HG03432 (cell line): ENCODE data around the gene PRDM15.
"Not testable (repeated sequence)": the region's sequence is repeated elsewhere in the genome, so short reads cannot be mapped to it uniquely, and the experiment has no call there.

Experiments
- ATAC-seq: cut with Tn5 transposase; IDR thresholded peaks from one replicate; pipeline ENCODE4 v1.9.1; 2021; ENCODE audit warnings: mild to moderate bottlenecking, moderate library complexity; ENCODE audit not compliant: unreplicated experiment

The PRDM15 gene

DNA sequence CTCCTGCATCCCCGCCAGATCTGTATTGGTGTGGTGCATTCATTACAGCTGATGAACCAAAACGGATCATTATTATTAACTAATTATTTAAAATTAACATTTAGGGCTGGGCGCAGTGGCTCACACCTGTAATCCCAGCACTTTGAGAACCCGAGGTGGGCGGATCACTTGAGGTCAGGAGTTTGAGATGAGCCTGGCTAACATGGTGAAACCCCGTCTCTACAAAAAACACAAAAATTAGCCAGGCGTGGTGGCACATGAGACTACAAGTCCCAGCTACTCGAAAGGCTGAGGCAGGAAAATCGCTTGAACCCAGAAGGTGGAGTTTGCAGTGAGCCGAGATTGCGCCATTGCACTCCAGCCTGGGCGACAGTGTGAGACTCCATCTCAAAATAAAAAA lies 93.9 kb downstream of the PRDM15 start:
- ATAC-seq = not testable (repeated sequence)

DNA sequence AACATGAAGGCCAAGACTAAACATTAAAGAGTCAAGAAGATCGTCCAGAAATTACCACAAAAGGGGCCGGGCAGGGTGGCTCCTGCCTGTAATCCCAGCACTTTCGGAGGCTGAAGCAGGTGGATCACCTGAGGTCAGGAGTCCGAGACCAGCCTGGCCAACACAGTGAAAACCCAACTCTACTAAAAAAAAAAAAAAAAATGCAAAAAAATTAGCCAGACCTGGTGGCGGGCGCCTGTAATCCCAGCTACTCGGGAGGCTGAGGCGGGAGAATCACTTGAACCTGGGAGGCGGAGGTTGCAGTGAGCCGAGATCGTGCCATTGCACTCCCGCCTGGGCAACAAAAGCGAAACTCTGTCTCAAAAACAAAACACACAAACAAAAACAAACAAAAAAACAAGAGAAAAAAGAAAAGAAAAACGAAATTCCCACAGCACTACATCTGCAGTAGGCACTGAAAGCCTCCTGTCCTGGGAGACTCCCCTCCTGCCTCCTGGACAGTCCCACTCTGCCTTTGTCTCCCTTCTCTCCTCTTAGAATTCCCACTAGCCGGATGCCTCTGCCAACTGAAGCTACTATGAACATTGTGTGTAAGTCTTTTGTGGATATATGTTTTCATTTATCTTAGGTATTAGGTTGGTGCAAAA lies 94.6 kb downstream of the PRDM15 start:
- ATAC-seq = no peak

DNA sequence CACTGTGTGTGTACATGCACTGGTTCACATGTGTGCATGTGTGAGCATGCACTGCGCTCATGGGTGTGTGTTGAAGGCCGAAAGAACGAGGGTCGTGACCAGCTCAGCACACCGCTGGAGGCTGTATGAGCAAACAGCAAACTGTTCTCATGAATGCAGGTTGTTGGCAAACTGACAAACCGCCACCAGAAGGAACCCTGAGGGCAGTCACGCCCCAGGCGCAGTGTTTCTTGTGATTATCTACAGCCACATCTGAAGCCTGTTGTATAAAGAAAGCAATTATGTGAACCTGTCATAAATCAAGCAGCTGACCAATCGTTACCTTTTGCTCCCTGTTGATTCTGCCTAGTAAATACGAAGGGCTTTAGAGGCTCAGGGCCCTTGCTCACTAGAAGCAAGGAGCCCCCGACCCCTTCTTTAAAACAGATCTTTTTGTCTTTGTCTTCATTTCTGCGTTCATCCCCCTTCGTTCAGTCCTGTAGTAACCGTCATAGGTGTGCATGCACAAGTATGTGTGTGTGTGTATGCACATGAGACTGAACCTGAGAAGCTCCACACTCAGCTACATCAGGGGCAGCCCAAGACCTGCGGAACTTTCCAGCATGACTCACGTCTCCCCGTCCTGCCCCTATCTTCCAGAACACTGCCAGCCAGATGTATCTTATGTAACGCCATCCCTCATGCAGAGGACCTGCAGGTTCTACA lies 95.5 kb downstream of the PRDM15 start:
- ATAC-seq = no peak

DNA sequence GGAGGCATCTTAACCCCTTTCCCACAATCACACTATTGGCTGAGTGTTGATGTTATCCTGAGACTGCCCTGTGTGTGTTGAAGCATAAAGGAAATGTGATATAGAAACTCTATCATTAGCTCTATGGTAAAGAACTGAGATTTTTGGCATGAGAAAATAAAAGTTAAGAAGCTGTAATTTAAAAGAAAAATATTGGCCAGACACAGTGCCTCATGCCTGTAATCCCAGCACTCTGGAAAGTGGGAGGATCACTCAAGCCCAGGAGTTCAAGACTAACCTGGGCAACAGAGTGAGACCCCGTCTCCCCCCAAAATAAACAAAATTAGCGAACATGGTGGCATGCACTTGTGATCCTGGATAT lies 98.1 kb downstream of the PRDM15 start:
- ATAC-seq = no peak

DNA sequence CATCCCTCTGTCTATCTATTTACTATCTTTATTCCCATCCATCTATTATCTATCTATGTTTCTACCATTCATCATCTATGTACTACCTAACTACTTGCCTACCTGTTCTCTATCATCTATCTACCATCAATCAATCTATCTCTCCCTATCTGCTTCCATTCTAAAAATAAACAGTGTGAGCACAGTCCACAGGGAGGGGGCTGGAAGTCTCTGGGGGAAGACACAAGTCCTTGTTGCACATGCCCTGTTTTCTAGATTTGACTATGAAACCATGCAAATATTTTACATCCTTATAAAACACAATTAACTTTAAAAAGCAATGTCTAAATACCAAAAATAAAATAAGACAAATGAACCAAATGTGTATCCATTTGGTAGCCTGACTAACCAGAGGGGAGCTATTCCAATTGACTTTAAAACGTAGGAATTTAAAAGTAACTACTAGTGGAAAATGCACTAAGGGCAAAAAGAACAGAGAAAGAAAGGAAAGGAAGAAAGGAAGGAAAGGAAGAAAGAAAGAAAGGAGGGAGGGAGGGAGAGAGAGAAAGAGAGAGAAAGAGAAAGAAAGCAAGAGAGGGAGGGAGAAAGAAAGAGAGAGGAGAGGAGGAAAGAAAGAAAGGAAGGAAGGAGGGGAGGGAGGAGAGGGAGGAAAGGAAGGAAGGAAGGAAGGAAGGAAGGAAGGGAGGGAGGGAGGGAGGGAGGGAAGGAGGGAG lies 98.7 kb downstream of the PRDM15 start:
- ATAC-seq = no peak

DNA sequence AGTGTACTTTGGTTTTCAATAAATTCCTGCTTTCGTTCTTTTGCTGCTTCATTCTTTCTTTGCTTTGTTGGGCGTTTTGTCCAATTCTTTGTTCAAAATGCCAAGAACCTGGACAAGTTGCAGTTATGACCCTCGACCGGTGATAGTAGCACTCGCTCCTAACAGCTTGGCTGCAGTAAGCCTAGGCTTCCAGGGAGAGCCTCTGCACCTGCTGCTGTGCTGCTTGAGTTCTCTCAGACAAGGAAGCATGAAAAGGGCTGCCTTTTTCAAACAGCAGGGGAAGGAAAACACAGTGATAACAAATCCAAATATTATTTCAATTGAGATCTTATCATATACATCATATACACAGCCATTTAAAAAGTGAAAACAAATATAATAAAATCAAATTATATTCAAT lies 99.5 kb downstream of the PRDM15 start:
- no peak for ATAC-seq

DNA sequence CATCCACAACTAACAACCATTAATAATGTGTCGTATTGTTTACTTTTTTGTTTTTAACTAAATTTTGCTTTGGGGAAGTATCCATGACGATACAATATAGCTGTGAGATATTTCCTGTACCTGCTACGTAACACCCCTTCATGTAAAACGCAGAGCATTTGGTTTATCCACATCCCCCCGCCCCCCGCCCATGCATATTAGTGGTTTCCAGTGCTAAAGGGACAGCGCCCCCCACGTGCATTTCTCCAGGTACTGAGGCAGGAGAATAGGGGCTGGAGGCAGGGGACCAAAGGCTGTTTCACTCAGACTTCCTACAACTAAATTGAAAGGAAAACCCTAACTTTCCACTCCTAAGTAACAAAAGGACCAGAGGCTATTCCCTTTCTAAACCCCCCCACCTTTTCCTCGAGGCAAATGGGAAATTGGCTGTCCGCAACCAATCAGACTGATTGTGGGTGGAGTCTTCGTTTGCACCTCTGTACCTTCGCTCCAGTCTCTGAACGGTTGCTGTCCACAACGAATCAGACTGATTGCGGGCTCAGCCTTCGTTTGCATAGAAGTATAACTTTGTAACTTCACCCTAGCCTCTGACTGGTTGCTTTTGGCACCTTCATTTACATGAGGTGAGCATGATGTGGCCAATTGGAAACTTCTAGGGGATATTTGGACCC lies 100.1 kb downstream of the PRDM15 start:
- ATAC-seq = no peak

DNA sequence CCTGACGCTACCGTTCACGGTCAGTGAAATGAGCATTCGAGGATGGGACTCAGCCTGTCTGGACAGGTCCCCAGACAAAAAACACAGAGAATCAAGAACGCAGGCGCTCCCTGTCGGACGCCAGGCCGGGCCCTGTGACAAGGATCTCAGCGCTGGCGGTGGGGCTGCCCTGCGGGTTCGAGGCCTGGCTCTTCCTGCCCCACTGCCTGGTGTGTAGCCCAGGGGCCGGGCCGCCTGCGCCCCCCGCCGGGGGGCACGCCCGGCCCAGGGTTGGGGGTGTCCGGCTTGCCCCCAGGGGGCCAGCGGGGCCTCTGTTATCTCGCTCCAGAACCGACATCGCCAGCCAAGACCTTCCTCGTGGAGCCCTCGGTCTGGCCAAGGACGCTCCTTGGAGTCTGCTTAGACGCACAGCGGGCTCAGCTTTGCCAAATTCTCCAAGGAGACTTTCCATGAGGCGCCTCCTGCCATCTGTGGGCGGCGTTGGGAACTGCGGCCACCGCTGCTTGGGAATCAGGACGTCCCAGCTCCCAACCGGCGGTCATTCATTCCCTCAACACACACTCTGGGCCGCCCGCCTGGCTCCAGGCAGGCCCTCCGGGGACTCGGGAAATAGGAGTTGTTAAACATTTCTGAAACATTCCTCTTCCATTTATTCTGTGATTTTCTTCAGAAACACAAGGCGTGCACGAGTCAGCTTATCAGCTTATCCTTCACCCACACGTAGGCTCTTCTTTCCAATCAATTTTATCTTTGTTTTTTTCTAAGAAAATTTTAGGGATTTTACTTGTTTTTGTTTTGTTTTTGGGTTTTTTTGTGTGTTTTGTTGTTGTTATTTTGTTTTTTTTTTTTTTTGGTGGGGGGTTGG lies 101.0 kb downstream of the PRDM15 start:
- no peak for ATAC-seq

DNA sequence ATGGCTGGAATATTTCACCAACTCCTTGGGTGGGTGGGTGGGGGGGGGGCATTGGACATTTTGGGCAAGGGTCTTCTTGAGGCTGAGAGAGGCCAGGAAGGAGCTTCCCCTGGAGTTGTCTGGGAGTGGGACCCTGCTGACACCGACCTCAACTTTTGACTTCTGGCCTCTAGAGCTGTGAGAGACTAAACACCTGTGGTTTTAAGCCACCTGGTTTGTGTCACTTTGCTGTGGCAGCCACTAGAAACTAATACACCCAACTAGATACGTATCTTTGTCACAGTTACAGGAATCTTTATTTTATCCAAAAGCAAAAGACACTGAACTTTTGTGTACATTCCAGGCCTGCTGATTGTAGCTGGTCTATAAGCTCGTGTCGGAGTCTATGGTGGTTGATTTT lies 102.4 kb downstream of the PRDM15 start:
- no peak for ATAC-seq

DNA sequence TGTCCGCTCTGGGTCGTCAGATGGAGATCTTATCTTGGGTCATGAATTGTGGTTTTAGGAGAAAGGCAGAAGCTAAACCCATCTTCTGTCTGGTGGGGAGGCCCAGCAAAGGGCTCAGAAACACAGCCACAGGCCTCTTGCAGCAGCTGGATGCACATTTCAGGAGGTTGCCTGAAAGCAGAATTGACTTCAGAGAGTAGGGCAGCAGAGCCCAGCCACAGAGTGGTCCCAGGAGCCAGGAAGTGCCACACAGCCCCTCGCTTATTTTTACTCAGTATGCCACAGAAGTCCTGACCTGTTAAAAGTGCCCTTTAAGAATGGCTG lies 104.0 kb downstream of the PRDM15 start:
- ATAC-seq = no peak

DNA sequence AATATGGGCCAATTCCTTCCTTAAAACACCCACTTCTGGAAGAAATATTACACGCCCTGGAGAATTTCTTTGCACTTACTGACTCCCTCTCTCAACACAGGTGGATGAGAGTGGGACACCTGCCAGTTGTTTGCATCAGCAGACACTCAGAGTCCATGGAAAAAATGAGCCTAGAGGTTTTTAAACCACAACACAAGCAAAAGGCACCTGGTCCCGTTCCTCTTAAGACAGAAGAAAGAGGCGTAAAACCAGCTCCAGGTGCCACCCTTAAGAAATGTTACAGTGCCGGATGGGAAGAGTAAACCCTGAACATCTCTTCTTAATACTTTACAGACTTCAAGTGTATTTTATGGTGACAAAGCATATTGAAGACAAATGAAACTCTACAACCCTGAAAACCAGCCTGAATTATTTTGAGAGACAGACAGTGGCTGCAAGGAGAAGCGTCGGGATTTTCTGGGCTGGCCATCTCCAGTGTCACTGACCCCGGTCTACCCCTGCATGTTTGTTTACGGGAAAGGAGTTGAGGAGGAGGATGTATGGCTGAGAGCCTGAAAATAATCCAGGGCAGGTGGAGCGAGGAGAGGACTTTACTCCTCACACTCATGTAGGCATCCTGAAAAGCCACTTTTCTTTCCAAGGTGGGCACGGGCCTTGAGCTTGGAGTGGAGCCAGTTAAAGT lies 104.5 kb downstream of the PRDM15 start:
- no peak for ATAC-seq

DNA sequence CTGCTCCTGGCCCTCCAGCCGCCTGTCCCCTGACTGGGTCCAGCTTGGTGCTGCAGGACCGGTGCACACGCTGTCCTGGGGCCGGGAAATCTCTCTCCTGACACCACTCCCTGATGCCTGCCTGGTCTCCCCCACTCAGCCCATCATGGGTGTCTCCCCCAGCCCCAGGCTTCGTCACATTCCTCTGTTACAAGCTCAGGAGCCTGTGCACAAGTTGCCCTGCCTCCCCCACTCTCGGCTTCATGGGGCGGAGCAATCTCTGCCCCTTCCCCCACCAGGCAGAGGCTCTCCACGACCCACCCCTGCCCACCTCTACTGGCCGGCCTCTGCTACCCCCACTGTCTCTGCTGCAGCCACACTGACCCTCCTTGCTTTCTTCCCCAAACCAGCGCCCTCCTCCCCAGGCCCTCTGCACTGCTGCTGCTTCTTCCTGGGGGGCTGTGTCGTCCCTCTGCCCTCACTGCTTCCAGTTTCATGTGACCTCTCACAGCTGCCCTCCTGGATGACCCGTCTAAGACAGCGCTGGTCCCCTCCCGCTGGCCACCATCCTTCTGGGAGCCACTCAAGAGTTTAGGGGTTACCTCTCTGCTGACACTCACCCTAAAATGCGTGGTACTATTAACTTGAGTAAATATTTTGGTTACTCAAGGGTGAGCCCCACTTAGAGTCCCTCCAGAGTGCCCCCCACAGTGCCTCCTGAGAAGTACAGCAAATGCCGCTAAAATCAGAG lies 106.6 kb downstream of the PRDM15 start:
- no peak for ATAC-seq

DNA sequence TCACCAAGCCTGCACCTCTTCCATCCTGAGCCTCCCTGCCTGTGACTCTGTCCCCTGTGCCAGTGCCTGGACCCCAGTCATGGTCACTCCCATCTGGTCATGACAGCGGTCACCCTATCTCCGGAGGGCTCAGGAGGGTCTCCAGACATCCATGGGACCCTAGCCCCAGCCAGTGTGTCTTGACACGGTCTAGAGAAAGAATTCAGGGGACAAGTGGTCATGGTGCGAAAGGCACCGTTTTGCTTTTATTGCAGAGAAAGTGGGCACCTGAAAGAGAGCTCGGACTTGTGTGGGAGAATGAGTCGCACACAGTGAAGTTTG lies 107.6 kb downstream of the PRDM15 start:
- no peak for ATAC-seq

DNA sequence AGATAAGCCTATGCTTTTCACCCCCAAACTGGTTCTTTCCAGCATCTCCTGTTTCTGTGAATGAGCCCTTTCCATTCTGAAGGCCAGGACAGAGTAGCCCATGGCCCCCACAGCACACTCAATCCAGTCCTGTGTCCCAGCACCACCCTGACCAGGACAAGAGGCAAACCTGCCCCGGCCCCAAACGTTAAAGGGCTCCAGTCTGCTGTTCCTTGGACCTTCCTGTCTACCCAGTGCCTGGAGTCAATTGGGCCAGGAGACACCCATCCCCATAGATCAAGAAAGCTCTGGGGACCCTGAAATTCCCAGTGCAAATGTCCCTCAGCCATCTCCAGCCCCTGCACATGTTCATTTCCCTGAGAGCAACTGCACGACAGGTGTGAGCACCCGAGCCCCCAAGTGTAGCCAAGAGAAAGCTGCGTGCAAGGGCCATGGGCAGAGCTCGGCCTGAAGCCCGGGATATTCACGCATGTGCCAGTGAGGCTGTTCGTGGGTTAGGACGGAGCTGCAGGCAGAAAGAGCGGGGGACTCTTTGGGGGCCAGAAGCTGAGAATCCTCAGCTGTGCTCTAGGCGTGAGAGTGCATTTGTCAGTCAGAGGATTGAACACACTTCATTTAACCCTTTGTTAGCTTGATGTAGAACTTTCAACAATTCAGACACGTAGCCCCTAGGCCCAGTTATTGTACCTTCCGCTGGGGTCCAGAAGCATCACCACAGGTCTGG lies 108.1 kb downstream of the PRDM15 start:
- ATAC-seq = no peak

DNA sequence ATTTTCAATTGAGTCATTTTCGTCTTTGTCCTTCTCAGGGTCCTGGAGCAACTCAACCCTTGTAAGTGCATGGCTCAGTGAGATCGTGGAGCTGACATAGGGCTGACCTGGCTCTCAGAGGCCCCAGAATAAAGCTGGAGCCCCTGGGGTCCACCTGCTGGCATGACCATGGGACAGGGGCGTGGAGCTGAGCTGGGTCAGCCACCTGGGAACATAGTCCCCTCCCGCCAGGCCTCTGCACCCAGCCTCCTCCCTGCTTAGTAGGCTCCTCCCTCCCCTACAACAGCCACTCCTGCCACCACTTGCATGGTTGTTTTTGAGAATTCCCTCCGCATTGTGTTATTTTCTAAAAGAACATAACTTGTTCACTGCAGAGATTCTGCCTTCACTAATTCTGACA lies 109.2 kb downstream of the PRDM15 start:
- ATAC-seq = no peak

DNA sequence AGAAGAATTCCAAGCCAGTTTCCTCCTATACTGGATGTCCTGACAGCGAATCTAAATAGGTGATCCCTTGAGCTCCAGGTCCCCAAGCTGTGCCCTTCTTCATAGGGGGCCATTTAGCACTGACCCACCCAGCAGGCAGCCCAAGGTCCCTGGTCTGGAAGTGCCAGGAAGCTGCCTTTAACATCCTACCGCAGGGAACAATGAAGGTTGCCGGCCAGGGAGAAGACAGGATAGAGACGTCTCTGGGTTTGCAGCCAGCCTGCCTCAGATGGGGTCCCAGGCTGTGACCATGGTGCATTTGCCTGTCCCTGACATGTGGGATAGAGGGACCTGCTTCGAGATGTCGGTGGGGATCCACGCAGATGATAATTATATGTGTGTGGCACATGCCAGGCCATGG lies 109.6 kb downstream of the PRDM15 start:
- ATAC-seq = no peak

DNA sequence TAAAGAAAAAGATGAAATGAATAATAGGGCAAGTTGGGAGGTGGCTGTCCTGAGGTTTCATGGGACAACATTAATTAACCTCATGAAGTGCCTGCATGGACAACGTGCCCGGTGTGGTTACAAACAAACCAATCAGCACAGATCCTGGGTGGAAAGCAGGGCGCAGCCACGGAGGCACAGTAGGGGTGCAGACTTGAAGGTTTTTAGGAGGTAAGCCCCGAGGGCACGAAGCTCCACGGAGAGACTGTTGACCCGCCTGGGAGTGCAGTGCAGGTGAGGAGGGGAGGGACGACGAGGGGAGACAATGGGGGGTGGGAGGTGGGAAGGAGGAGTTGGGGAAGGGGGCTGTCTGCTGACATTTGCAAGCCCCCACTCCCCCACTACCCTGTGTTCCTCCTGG lies 110.0 kb downstream of the PRDM15 start:
- no peak for ATAC-seq

DNA sequence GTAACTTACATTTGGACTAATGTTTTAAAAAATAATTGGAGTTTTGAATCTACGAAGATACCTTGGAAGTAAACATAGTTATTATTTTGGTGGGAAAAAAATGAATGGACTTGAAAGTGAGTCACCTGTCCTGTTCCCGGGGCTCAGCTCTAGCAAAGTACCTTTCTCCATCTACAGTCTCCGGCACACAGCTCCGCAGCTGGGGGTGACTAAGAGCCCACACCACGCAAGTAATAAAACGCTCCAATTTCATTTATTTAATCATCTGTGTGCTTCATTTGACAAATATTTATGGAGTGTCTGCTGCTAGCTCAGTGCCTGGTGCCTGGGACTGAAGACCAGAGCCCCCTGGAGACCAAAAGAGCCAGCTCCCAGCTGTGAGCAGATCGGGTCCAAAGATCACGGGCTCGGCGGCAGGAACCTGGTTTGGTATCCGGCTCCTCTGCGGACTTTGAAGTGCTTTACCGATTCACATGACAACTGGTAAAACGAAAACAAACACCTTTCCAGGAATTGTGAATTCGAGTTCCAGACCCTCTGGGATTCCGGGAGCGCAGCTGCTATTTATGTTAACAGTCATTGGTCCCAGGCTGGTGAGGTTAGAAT lies 110.6 kb downstream of the PRDM15 start:
- no peak for ATAC-seq
